Measurements from ENCODE around the gene DNMBP.

DNA sequence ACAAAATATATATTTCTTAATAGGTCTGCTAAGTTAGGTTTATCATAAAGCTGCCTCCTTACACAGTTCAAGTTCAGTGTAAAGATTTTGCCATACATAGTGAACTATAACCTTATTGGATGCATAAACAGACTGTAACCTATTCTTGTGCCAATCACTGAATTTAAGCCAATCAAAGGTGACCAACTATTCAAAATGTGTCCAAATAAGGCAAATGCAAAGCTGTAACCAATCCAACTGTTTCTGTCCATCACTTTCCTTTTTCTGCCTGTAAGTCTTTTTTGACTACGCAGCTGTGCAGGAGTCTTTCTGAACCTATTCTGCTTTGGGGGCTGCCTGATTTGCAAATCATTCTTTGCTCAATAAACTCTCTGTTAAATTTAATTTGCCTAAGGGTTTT lies 11.6 kb upstream of the DNMBP start:
- TF ChIP-seq, protein P1, sequence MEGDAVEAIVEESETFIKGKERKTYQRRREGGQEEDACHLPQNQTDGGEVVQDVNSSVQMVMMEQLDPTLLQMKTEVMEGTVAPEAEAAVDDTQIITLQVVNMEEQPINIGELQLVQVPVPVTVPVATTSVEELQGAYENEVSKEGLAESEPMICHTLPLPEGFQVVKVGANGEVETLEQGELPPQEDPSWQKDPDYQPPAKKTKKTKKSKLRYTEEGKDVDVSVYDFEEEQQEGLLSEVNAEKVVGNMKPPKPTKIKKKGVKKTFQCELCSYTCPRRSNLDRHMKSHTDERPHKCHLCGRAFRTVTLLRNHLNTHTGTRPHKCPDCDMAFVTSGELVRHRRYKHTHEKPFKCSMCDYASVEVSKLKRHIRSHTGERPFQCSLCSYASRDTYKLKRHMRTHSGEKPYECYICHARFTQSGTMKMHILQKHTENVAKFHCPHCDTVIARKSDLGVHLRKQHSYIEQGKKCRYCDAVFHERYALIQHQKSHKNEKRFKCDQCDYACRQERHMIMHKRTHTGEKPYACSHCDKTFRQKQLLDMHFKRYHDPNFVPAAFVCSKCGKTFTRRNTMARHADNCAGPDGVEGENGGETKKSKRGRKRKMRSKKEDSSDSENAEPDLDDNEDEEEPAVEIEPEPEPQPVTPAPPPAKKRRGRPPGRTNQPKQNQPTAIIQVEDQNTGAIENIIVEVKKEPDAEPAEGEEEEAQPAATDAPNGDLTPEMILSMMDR (IDR thresholded peaks at IDR 0.05): no peak
- TF ChIP-seq POLR2A (IDR thresholded peaks at IDR 0.05): no peak

All from thyroid gland (tissue), 4 donors.